ENCODE results near the gene SETD1A. TPM values are rescaled to one million over a fixed set of nuclear protein-coding genes. Genes with fewer than 3 reads are reported as not detected.

Gene SETD1A
- total RNA-seq, 3 donors from 2014 or later (not counting 1 experiment from before 2014, with no cell fraction given), result 32.9 to 34.5 (median 33.9) TPM

GRCh38 chr16:30941600-30942425 is 15.7 kb upstream of the SETD1A start:
- intact Hi-C loops (cut with micrococcal nuclease), result loop anchor here (1.0 kb wide), 1 partner anchor 98 kb away; no protein-coding TSS in a partner anchor
- H3K4me1 Mint-ChIP-seq, result peaks cover 22 to 33% of the 10 kb centered on the region in 2 donors
- H3K4me3 Mint-ChIP-seq, result peak overlapping the region; percentile 81
- peak overlapping the region; percentile 55 for H3K27ac ChIP-seq (ENCODE audit: low read length)
- H3K27me3 Mint-ChIP-seq (ENCODE audit: low read depth in 2 of 2), result no peaks in the 10 kb centered on the region
- TF ChIP-seq CTCF (IDR thresholded peaks at IDR 0.05), result peak; percentile 81
- H3K4me1 ChIP-seq (ENCODE audit: control insufficient read depth, insufficient read depth, low read length), result peaks cover 16% of the 10 kb centered on the region
- ATAC-seq, result peak; percentile 99
- no peaks in the 10 kb centered on the region for H3K9me3 Mint-ChIP-seq
- 19% methylated on average over 15 of the region's 15 CpGs for WGBS (ENCODE audit: insufficient coverage)
- DNase-seq, result peak; percentile 68 to 86
- no peaks in the 10 kb centered on the region for H3K9me3 ChIP-seq (ENCODE audit: control insufficient read depth, insufficient read depth, low read length)
- no peaks in the 10 kb centered on the region for H3K36me3 ChIP-seq (ENCODE audit: control insufficient read depth, insufficient read depth, low read length)
- peak overlapping the region; percentile 21 for H3K4me3 ChIP-seq (ENCODE audit: low read length)
- peak overlapping the region; percentile 68 to 78 for H3K27ac Mint-ChIP-seq
- no peaks in the 10 kb centered on the region for H3K36me3 Mint-ChIP-seq
- H3K27me3 ChIP-seq (ENCODE audit: control insufficient read depth, insufficient read depth, low read length), result no peaks in the 10 kb centered on the region

GRCh38 chr16:30942426-30942806 is 15.1 kb upstream of the SETD1A start:
- peak overlapping the region; percentile 55 for H3K27ac ChIP-seq (ENCODE audit: low read length)
- Mint-ChIP-seq H3K4me3 (peak overlapping the region; percentile 81), H3K4me1 (peaks cover 21 to 32% of the 10 kb centered on the region in 2 donors), H3K27ac (peak overlapping the region; percentile 68 to 78), H3K27me3 (ENCODE audit: low read depth in 2 of 2) (no peaks in the 10 kb centered on the region), H3K36me3 (no peaks in the 10 kb centered on the region), H3K9me3 (no peaks in the 10 kb centered on the region)
- ATAC-seq, result no peak
- no peaks in the 10 kb centered on the region for H3K36me3 ChIP-seq (ENCODE audit: control insufficient read depth, insufficient read depth, low read length)
- H3K4me3 ChIP-seq (ENCODE audit: low read length), result peak overlapping the region; percentile 21
- 87% methylated on average over 4 of the region's 4 CpGs for WGBS (ENCODE audit: insufficient coverage)
- H3K9me3 ChIP-seq (ENCODE audit: control insufficient read depth, insufficient read depth, low read length), result no peaks in the 10 kb centered on the region
- no peak for DNase-seq
- no peaks in the 10 kb centered on the region for H3K27me3 ChIP-seq (ENCODE audit: control insufficient read depth, insufficient read depth, low read length)
- intact Hi-C loops (cut with micrococcal nuclease), result loop anchor here (1.0 kb wide), 1 partner anchor 98 kb away; no protein-coding TSS in a partner anchor
- peaks cover 16% of the 10 kb centered on the region for H3K4me1 ChIP-seq (ENCODE audit: control insufficient read depth, insufficient read depth, low read length)
- TF ChIP-seq CTCF (IDR thresholded peaks at IDR 0.05), result no peak

GRCh38 chr16:30944352-30944751 is 13.2 kb upstream of the SETD1A start:
- no peak overlapping the region for H3K27ac ChIP-seq (ENCODE audit: low read length)
- H3K27me3 ChIP-seq (ENCODE audit: control insufficient read depth, insufficient read depth, low read length), result no peaks in the 10 kb centered on the region
- no peak overlapping the region for H3K4me3 Mint-ChIP-seq
- H3K4me1 ChIP-seq (ENCODE audit: control insufficient read depth, insufficient read depth, low read length), result peaks cover 23% of the 10 kb centered on the region
- no peaks in the 10 kb centered on the region for H3K9me3 ChIP-seq (ENCODE audit: control insufficient read depth, insufficient read depth, low read length)
- H3K36me3 Mint-ChIP-seq, result no peaks in the 10 kb centered on the region
- H3K4me1 Mint-ChIP-seq, result peaks cover 15 to 26% of the 10 kb centered on the region in 2 donors
- no peak overlapping the region for H3K27ac Mint-ChIP-seq
- intact Hi-C loops (cut with micrococcal nuclease), result no loop called here
- ATAC-seq (no peak), DNase-seq (no peak)
- no peaks in the 10 kb centered on the region for H3K36me3 ChIP-seq (ENCODE audit: control insufficient read depth, insufficient read depth, low read length)
- TF ChIP-seq CTCF (IDR thresholded peaks at IDR 0.05), result no peak
- no peaks in the 10 kb centered on the region for H3K27me3 Mint-ChIP-seq (ENCODE audit: low read depth in 2 of 2)
- no peak overlapping the region for H3K4me3 ChIP-seq (ENCODE audit: low read length)
- no peaks in the 10 kb centered on the region for H3K9me3 Mint-ChIP-seq

Measured in natural killer cell (primary cell).